Left ventricle myocardium inferior (tissue), 1 donor: ENCODE results near the gene NPC1L1. TPM values are rescaled to one million over a fixed set of nuclear protein-coding genes. Genes with fewer than 3 reads are reported as not detected.

Source experiments
- DNase-seq: peaks from one replicate; pipeline ENCODE4 v3.0.0-alpha.2; 2020
- H3K27ac ChIP-seq: fragments of 200-600 bp; replicated peaks from 2 replicates; pipeline ENCODE4 v1.8.0; 2021
- H3K27me3 ChIP-seq: fragments of 200-600 bp; 2 replicates; pipeline ENCODE4 v1.8.0; 2021; ENCODE audit warnings: low read depth
- H3K36me3 ChIP-seq: fragments of 200-600 bp; 2 replicates; pipeline ENCODE4 v1.8.0; 2021
- H3K4me1 ChIP-seq: fragments of 200-600 bp; 2 replicates; pipeline ENCODE4 v1.8.0; 2021
- H3K4me3 ChIP-seq: fragments of 200-600 bp; 2 replicates; pipeline ENCODE4 v1.8.0; 2021; ENCODE audit warnings: mild to moderate bottlenecking, moderate library complexity
- H3K9me3 ChIP-seq: fragments of 200-600 bp; replicated peaks from 2 replicates; pipeline ENCODE4 v1.8.0; 2021
- CTCF ChIP-seq: fragments of 200-600 bp; IDR thresholded peaks from 2 replicates; pipeline ENCODE4 v1.8.0; 2021; ENCODE audit warnings: antibody characterized with exemption, mild to moderate bottlenecking, borderline replicate concordance
- intact Hi-C: fragments of 100-400 bp; cut with micrococcal nuclease; formaldehyde crosslinking; loops from one replicate; pipeline ENCODE4 v1.11.0; 2022
- long read RNA-seq: library from polyadenylated mRNA; unstranded; transcript quantifications from one replicate; pipeline ENCODE4 v2.0.0, GENCODE V29; 2021
- total RNA-seq: library from RNA; stranded (reverse); fragmentation: NEBNext Ultra II Directional; extraction: Animal tissue kit (Norgen Biotek cat#: 25700); gene quantifications from one replicate; pipeline ENCODE4 v1.2.1, GENCODE V29; 2021
- donor health status: DM: no; HTN: yes; CAD: no; lungs with severe emphysema.

The NPC1L1 gene
- 0.19 TPM for total RNA-seq
- long read RNA-seq = 0 reads

- no peaks in the 10 kb centered on the region for H3K9me3 ChIP-seq
- no peak within 1 kb of the TSS for H3K27ac ChIP-seq
- DNase-seq = no peak
These were observed at the start of gene NPC1L1 for GRCh38 chr7:44541028-44541869. Gene NPC1L1 (minus strand): TSS chr7:44541330. CDS start chr7:44541259, 71 bp downstream.

GRCh38 chr7:44590910-44591309 is 49.8 kb upstream of the NPC1L1 start:
- TF ChIP-seq CTCF = no peak
- H3K27me3 ChIP-seq = no peaks in the 10 kb centered on the region
- H3K36me3 ChIP-seq = no peaks in the 10 kb centered on the region
- H3K9me3 ChIP-seq = no peaks in the 10 kb centered on the region
- peaks cover 10% of the 10 kb centered on the region for H3K4me1 ChIP-seq
- DNase-seq = no peak
- H3K4me3 ChIP-seq = no peak overlapping the region
- intact Hi-C loops = no loop called here
- H3K27ac ChIP-seq = no peak overlapping the region

More at GRCh38 chr7:44541028-44541869, at the start of gene NPC1L1:
- no peak for TF ChIP-seq CTCF
- Histone ChIP-seq H3K36me3 (no peaks in the 10 kb centered on the region), H3K27me3 (no peaks in the 10 kb centered on the region), H3K4me1 (no peaks in the 10 kb centered on the region), H3K4me3 (no peak within 1 kb of the TSS)
- intact Hi-C loops = no loop called here

- Histone ChIP-seq H3K4me3 (no peak overlapping the region), H3K36me3 (no peaks in the 10 kb centered on the region), H3K4me1 (peaks cover 5% of the 10 kb centered on the region), H3K27me3 (no peaks in the 10 kb centered on the region), H3K27ac (peak overlapping the region; percentile 43), H3K9me3 (no peaks in the 10 kb centered on the region)
- peak; percentile 74 for TF ChIP-seq CTCF
- no peak for DNase-seq
- intact Hi-C loops = loop anchor here (5.0 to 10.0 kb wide), 2 partner anchors 257 to 334 kb away; partner anchors contain the start of gene H2AZ2
These were observed 46.9 kb upstream of the NPC1L1 start for GRCh38 chr7:44587843-44588711.

- DNase-seq = no peak
- Histone ChIP-seq H3K4me3 (peak overlapping the region; percentile 86), H3K4me1 (peaks cover 34% of the 10 kb centered on the region), H3K36me3 (peaks cover 27% of the 10 kb centered on the region), H3K27ac (peak overlapping the region; percentile 96), H3K9me3 (no peaks in the 10 kb centered on the region), H3K27me3 (no peaks in the 10 kb centered on the region)
- intact Hi-C loops = loop anchor here (10.0 kb wide), 1 partner anchor 261 kb away; the partner anchor contains the start of gene H2AZ2
- no peak for TF ChIP-seq CTCF
These were observed 42.2 kb upstream of the NPC1L1 start for GRCh38 chr7:44583146-44583865.
